Measurements from ENCODE around the gene FBRSL1. TPM values are rescaled to one million over a fixed set of nuclear protein-coding genes. Genes with fewer than 3 reads are reported as not detected.

Gene FBRSL1
- total RNA-seq, 1 donor: 3.9 TPM

GRCh38 chr12:132497514-132498405 lies 7.8 kb downstream of the FBRSL1 start:
- TF ChIP-seq CTCF (IDR thresholded peaks at IDR 0.05; ENCODE audit: insufficient read depth, low read depth, low read length): no peak
- no peak overlapping the region for H3K4me3 ChIP-seq (ENCODE audit: low read depth, low read length)
- no peak for DNase-seq (ENCODE audit: low read depth)

GRCh38 chr12:132498931-132499330 lies 9.0 kb downstream of the FBRSL1 start:
- H3K4me3 ChIP-seq (ENCODE audit: low read depth, low read length): no peak overlapping the region
- no peak for DNase-seq (ENCODE audit: low read depth)
- TF ChIP-seq CTCF (IDR thresholded peaks at IDR 0.05; ENCODE audit: insufficient read depth, low read depth, low read length): no peak

GRCh38 chr12:132500142-132500855 lies 10.3 kb downstream of the FBRSL1 start:
- no peak overlapping the region for H3K4me3 ChIP-seq (ENCODE audit: low read depth, low read length)
- no peak for DNase-seq (ENCODE audit: low read depth)
- no peak for TF ChIP-seq CTCF (IDR thresholded peaks at IDR 0.05; ENCODE audit: insufficient read depth, low read depth, low read length)

- no peak overlapping the region for H3K4me3 ChIP-seq (ENCODE audit: low read depth, low read length)
- DNase-seq (ENCODE audit: low read depth): no peak
- no peak for TF ChIP-seq CTCF (IDR thresholded peaks at IDR 0.05; ENCODE audit: insufficient read depth, low read depth, low read length)
Observed at GRCh38 chr12:132500856-132501180, 10.9 kb downstream of the FBRSL1 start.

- no peak overlapping the region for H3K4me3 ChIP-seq (ENCODE audit: low read depth, low read length)
- DNase-seq (ENCODE audit: low read depth): no peak
- no peak for TF ChIP-seq CTCF (IDR thresholded peaks at IDR 0.05; ENCODE audit: insufficient read depth, low read depth, low read length)
Observed at GRCh38 chr12:132501204-132501940, 11.4 kb downstream of the FBRSL1 start.

- no peak for TF ChIP-seq CTCF (IDR thresholded peaks at IDR 0.05; ENCODE audit: insufficient read depth, low read depth, low read length)
- DNase-seq (ENCODE audit: low read depth): no peak
- no peak overlapping the region for H3K4me3 ChIP-seq (ENCODE audit: low read depth, low read length)
Observed at GRCh38 chr12:132502149-132502881, 12.4 kb downstream of the FBRSL1 start.

Measured in fibroblast of villous mesenchyme (primary cell).